GM19397 (cell line): Measurements from ENCODE around the gene PPP3CA.

Experiments used
- ATAC-seq: cut with Tn5 transposase; IDR thresholded peaks from one replicate; pipeline ENCODE4 v1.9.1; 2021; ENCODE audit warnings: mild to moderate bottlenecking, moderate library complexity; ENCODE audit not compliant: unreplicated experiment

The PPP3CA gene

GRCh38 chr4:101218894-101219293, 128.4 kb downstream of the PPP3CA start:
- ATAC-seq, result no peak

GRCh38 chr4:101218346-101218745, 129.0 kb downstream of the PPP3CA start:
- ATAC-seq, result no peak

GRCh38 chr4:101217353-101218031, 129.8 kb downstream of the PPP3CA start:
- ATAC-seq, result no peak

GRCh38 chr4:101211146-101211553, 136.2 kb downstream of the PPP3CA start:
- ATAC-seq, result no peak

GRCh38 chr4:101210331-101210730, 137.0 kb downstream of the PPP3CA start:
- ATAC-seq, result no peak

GRCh38 chr4:101208171-101208570, 139.2 kb downstream of the PPP3CA start:
- ATAC-seq, result no peak

GRCh38 chr4:101205916-101206315, 141.4 kb downstream of the PPP3CA start:
- ATAC-seq, result peak; percentile 95

GRCh38 chr4:101201421-101201820, 145.9 kb downstream of the PPP3CA start:
- ATAC-seq, result no peak

- no peak for ATAC-seq
Observed at GRCh38 chr4:101200561-101200960, 146.8 kb downstream of the PPP3CA start.

GRCh38 chr4:101199507-101200285, 147.6 kb downstream of the PPP3CA start:
- no peak for ATAC-seq

- no peak for ATAC-seq
Observed at GRCh38 chr4:101198682-101199339, 148.5 kb downstream of the PPP3CA start.

GRCh38 chr4:101197350-101197749, 150.0 kb downstream of the PPP3CA start:
- no peak for ATAC-seq

GRCh38 chr4:101192244-101192643, 155.1 kb downstream of the PPP3CA start:
- peak; percentile 67 for ATAC-seq

GRCh38 chr4:101191302-101192098, 155.8 kb downstream of the PPP3CA start:
- no peak for ATAC-seq

GRCh38 chr4:101190751-101191150, 156.6 kb downstream of the PPP3CA start:
- no peak for ATAC-seq

GRCh38 chr4:101188906-101189305, 158.4 kb downstream of the PPP3CA start:
- ATAC-seq, result no peak

GRCh38 chr4:101187841-101188240, 159.5 kb downstream of the PPP3CA start:
- ATAC-seq, result no peak

- ATAC-seq, result no peak
Observed at GRCh38 chr4:101186567-101187184, 160.7 kb downstream of the PPP3CA start.

GRCh38 chr4:101184668-101185067, 162.7 kb downstream of the PPP3CA start:
- ATAC-seq, result no peak

- ATAC-seq, result no peak
Observed at GRCh38 chr4:101183666-101184373, 163.5 kb downstream of the PPP3CA start.
